ENCODE data around the gene EFCAB10.

The EFCAB10 gene, protein sequence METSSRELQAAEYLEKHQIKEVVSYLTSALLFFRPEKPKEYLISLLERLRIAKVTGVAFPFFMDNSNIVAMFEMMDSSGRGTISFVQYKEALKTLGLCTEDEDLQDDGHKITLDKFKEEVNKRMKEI

DNA sequence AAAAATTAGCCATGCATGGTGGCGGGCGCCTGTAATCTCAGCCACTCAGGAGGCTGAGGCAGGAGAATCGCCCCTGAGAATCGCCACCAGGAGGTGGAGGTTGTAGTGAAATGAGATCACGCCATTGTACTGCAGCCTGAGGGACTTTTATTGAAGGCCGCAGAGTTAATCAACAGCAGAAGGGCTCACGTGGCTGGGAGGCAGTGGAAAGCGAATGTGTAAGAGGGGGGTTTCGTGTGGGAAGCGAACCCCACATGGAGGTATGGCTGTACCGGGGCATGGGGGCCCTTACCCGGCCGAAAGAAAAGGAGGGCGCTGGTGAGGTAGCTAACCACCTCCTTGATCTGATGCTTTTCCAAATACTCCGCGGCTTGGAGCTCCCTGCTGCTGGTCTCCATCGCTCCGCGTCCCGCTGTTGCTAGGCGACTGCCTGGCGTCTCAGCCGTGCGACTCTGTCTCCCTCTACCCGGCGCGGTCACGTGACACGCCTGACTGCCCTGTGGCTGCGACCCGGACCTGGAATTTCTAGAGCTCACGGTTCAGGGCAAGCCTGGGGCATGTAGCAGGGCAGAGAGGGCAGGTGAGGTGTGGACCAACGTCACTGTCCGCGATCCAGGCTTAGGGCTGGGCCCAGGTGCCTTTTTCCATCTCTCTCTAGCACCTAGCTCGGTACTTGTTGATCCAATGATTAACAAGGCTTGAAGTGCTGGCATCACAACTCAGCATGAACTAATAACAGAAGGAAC is at the start of gene EFCAB10:
EFCAB10 (minus strand) TSS at position 428 of the 746 bp plus-strand sequence; CDS start at position 398, 30 bp downstream.
- no peak for TF ChIP-seq CTCF (IDR thresholded peaks at IDR 0.05)
- Mint-ChIP-seq H3K9me3 (peaks cover 17% of the 10 kb centered on the region), H3K27me3 (ENCODE audit: low read depth, poor library complexity) (peaks cover 4% of the 10 kb centered on the region), H3K4me1 (peaks cover 23% of the 10 kb centered on the region), H3K4me3 (peak within 1 kb of the TSS; percentile 81), H3K36me3 (ENCODE audit: low read depth) (no peaks in the 10 kb centered on the region), H3K27ac (no peak within 1 kb of the TSS)
- peak; percentile 92 for DNase-seq

DNA sequence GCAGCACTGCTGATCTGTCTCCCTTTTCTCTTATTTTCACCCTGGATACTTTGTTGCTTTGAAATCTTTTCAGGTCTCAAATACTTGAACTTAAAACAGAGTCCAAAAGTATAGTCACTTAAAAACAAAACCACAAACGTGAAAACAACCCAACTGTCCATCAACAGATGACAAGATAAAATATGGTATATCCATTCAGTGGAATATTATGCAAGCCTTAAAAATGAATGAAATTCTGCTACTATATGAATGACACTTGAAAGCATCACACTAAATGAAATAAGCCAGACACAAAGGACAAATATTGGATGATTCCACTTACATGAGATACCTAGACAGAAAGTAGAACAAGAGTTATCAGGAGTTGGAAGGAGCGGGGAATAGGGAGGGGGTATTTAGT is 44.7 kb upstream of the EFCAB10 start:
- Mint-ChIP-seq H3K27me3 (ENCODE audit: low read depth, poor library complexity) (no peaks in the 10 kb centered on the region), H3K4me1 (peaks cover 28% of the 10 kb centered on the region), H3K9me3 (peaks cover 25% of the 10 kb centered on the region), H3K36me3 (ENCODE audit: low read depth) (peaks cover 50% of the 10 kb centered on the region), H3K27ac (no peak overlapping the region), H3K4me3 (no peak overlapping the region)
- no peak for DNase-seq
- TF ChIP-seq CTCF (IDR thresholded peaks at IDR 0.05): no peak

- Mint-ChIP-seq H3K27me3 (ENCODE audit: low read depth, poor library complexity) (no peaks in the 10 kb centered on the region), H3K4me3 (no peak overlapping the region), H3K4me1 (peaks cover 35% of the 10 kb centered on the region), H3K9me3 (peaks cover 25% of the 10 kb centered on the region), H3K36me3 (ENCODE audit: low read depth) (peaks cover 41% of the 10 kb centered on the region), H3K27ac (peak overlapping the region; percentile 47)
- no peak for DNase-seq
- no peak for TF ChIP-seq CTCF (IDR thresholded peaks at IDR 0.05)
These were observed 42.6 kb upstream of the EFCAB10 start for GRCh38 chr7:105623906-105624305.

DNA sequence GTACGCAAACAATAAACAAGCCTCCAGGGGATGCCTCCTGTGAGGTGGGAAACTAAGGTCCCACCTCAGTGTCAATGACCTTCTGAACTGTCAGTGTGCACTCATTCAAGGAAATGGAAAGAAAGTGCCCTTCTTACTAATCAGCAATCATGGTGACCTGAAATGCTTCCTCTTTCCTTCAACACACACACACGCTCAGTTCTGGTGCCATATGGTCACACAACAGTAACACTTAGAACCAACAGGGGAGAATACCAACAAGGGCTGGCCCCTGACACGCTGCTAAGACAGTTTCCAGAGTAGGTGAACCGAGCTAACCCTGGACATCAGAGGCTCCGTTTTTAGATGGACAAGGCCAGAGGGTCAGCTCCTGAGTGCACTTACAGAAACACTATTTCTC is 42.1 kb upstream of the EFCAB10 start:
- no peak for TF ChIP-seq CTCF (IDR thresholded peaks at IDR 0.05)
- H3K36me3 Mint-ChIP-seq (ENCODE audit: low read depth): peaks cover 45% of the 10 kb centered on the region
- no peak for DNase-seq
- no peaks in the 10 kb centered on the region for H3K27me3 Mint-ChIP-seq (ENCODE audit: low read depth, poor library complexity)
- no peak overlapping the region for H3K4me3 Mint-ChIP-seq
- H3K4me1 Mint-ChIP-seq: peaks cover 40% of the 10 kb centered on the region
- H3K9me3 Mint-ChIP-seq: peaks cover 25% of the 10 kb centered on the region
- no peak overlapping the region for H3K27ac Mint-ChIP-seq

GRCh38 chr7:105622106-105622731 is 40.9 kb upstream of the EFCAB10 start:
- no peak for TF ChIP-seq CTCF (IDR thresholded peaks at IDR 0.05)
- no peak overlapping the region for H3K4me3 Mint-ChIP-seq
- DNase-seq: no peak
- H3K36me3 Mint-ChIP-seq (ENCODE audit: low read depth): peaks cover 45% of the 10 kb centered on the region
- peaks cover 25% of the 10 kb centered on the region for H3K9me3 Mint-ChIP-seq
- peak overlapping the region; percentile 80 for H3K27ac Mint-ChIP-seq
- H3K4me1 Mint-ChIP-seq: peaks cover 52% of the 10 kb centered on the region
- no peaks in the 10 kb centered on the region for H3K27me3 Mint-ChIP-seq (ENCODE audit: low read depth, poor library complexity)

Data from nephron progenitor cell (in vitro differentiated cells).